ENCODE data around the gene FRMD4A.

The FRMD4A gene

GRCh38 chr10:14366760-14367159, 36.0 kb upstream of the FRMD4A start:
- Histone ChIP-seq H3K27ac (ENCODE audit: low read depth, low read length) (no peak overlapping the region), H3K4me2 (ENCODE audit: low read depth, low read length, poor library complexity, severe bottlenecking) (no peak overlapping the region), H3K9me3 (ENCODE audit: insufficient read depth, low read length) (no peaks in the 10 kb centered on the region)

GRCh38 chr10:14365266-14365665, 34.5 kb upstream of the FRMD4A start:
- Histone ChIP-seq H3K36me3 (ENCODE audit: low read length) (no peaks in the 10 kb centered on the region), H3K9me3 (ENCODE audit: insufficient read depth, low read length) (no peaks in the 10 kb centered on the region), H2AFZ (ENCODE audit: low read depth, low read length, severe bottlenecking) (no peak overlapping the region), H3K27me3 (ENCODE audit: low read length) (no peaks in the 10 kb centered on the region), H4K20me1 (ENCODE audit: low read depth, low read length) (no peaks in the 10 kb centered on the region), H3K4me3 (ENCODE audit: insufficient read depth, low read length, poor library complexity, severe bottlenecking) (no peak overlapping the region), H3K79me2 (ENCODE audit: insufficient read depth, low read length) (no peaks in the 10 kb centered on the region), H3K27ac (ENCODE audit: low read depth, low read length) (no peak overlapping the region), H3K4me2 (ENCODE audit: low read depth, low read length, poor library complexity, severe bottlenecking) (no peak overlapping the region), H3K9me2 (replicated peaks; ENCODE audit: insufficient read depth, low read length) (no peaks in the 10 kb centered on the region), H3K9ac (ENCODE audit: low read length) (no peak overlapping the region), H3F3A (ENCODE audit: insufficient read depth) (no peaks in the 10 kb centered on the region)
- TF ChIP-seq CTCF (IDR thresholded peaks at IDR 0.05; ENCODE audit: insufficient read depth, low read length, poor library complexity, severe bottlenecking), result no peak
- TF ChIP-seq EZH2phosphoT487 (conservative IDR thresholded peaks at IDR 0.05; ENCODE audit: low read length), result no peak

More at GRCh38 chr10:14366760-14367159, 36.0 kb upstream of the FRMD4A start:
- no peaks in the 10 kb centered on the region for H3K9me2 ChIP-seq (replicated peaks; ENCODE audit: insufficient read depth, low read length)
- no peak overlapping the region for H2AFZ ChIP-seq (ENCODE audit: low read depth, low read length, severe bottlenecking)
- no peak for TF ChIP-seq EZH2phosphoT487 (conservative IDR thresholded peaks at IDR 0.05; ENCODE audit: low read length)
- no peak for TF ChIP-seq CTCF (IDR thresholded peaks at IDR 0.05; ENCODE audit: insufficient read depth, low read length, poor library complexity, severe bottlenecking)
- no peaks in the 10 kb centered on the region for H3F3A ChIP-seq (ENCODE audit: insufficient read depth)
- no peaks in the 10 kb centered on the region for H3K79me2 ChIP-seq (ENCODE audit: insufficient read depth, low read length)
- no peak overlapping the region for H3K9ac ChIP-seq (ENCODE audit: low read length)
- no peaks in the 10 kb centered on the region for H3K36me3 ChIP-seq (ENCODE audit: low read length)
- no peaks in the 10 kb centered on the region for H3K27me3 ChIP-seq (ENCODE audit: low read length)
- H3K4me3 ChIP-seq (ENCODE audit: insufficient read depth, low read length, poor library complexity, severe bottlenecking), result no peak overlapping the region
- H4K20me1 ChIP-seq (ENCODE audit: low read depth, low read length), result no peaks in the 10 kb centered on the region

- no peaks in the 10 kb centered on the region for H3K9me3 ChIP-seq (ENCODE audit: insufficient read depth, low read length)
- H4K20me1 ChIP-seq (ENCODE audit: low read depth, low read length), result no peaks in the 10 kb centered on the region
- H3K4me2 ChIP-seq (ENCODE audit: low read depth, low read length, poor library complexity, severe bottlenecking), result no peak overlapping the region
- no peak overlapping the region for H2AFZ ChIP-seq (ENCODE audit: low read depth, low read length, severe bottlenecking)
- no peak overlapping the region for H3K4me3 ChIP-seq (ENCODE audit: insufficient read depth, low read length, poor library complexity, severe bottlenecking)
- no peaks in the 10 kb centered on the region for H3K36me3 ChIP-seq (ENCODE audit: low read length)
- H3K9me2 ChIP-seq (replicated peaks; ENCODE audit: insufficient read depth, low read length), result no peaks in the 10 kb centered on the region
- H3K9ac ChIP-seq (ENCODE audit: low read length), result no peak overlapping the region
- no peak for TF ChIP-seq EZH2phosphoT487 (conservative IDR thresholded peaks at IDR 0.05; ENCODE audit: low read length)
- TF ChIP-seq CTCF (IDR thresholded peaks at IDR 0.05; ENCODE audit: insufficient read depth, low read length, poor library complexity, severe bottlenecking), result no peak
- no peaks in the 10 kb centered on the region for H3K79me2 ChIP-seq (ENCODE audit: insufficient read depth, low read length)
- no peak overlapping the region for H3K27ac ChIP-seq (ENCODE audit: low read depth, low read length)
- no peaks in the 10 kb centered on the region for H3F3A ChIP-seq (ENCODE audit: insufficient read depth)
- H3K27me3 ChIP-seq (ENCODE audit: low read length), result no peaks in the 10 kb centered on the region
These were observed 31.4 kb upstream of the FRMD4A start for GRCh38 chr10:14362104-14362503.

All from SU-DHL-6 (cell line).